ENCODE data around the gene SARM1. TPM values are rescaled to one million over a fixed set of nuclear protein-coding genes. Genes with fewer than 3 reads are reported as not detected.

SARM1 gene
- total RNA-seq, 6 donors from 2014 or later: 10.3 to 33.5 (median 13.9) TPM

- TF ChIP-seq CTCF (IDR thresholded peaks at IDR 0.05) (no peak), POLR2A (IDR thresholded peaks at IDR 0.05) (peak in 1 of 4 donors; percentile 9), EP300 (IDR thresholded peaks at IDR 0.05) (no peak), POLR2AphosphoS5 (IDR thresholded peaks at IDR 0.05) (no peak)
- H3K4me1 ChIP-seq: peaks cover 0 to 3% (median 0%) of the 10 kb centered on the region in 4 donors
- no peak for DNase-seq
- H3K4me3 ChIP-seq: no peak overlapping the region
- WGBS, 2 donors: 64 to 71% methylated on average over 5 to 7 of the region's 7 CpGs
- H3K27me3 ChIP-seq: no peaks in the 10 kb centered on the region
- no peaks in the 10 kb centered on the region for H3K9me3 ChIP-seq
- H3K36me3 ChIP-seq: peaks cover under 1 to 67% (median 14%) of the 10 kb centered on the region in 4 donors
- peak overlapping the region in 1 of 4 donors; percentile 16 for H3K27ac ChIP-seq
- ATAC-seq (ENCODE audit: low FRiP score in 2 of 2): no peak
Observed at GRCh38 chr17:28397687-28398279, 26.3 kb downstream of the SARM1 start.

GRCh38 chr17:28398280-28398981 lies 26.9 kb downstream of the SARM1 start:
- ATAC-seq (ENCODE audit: low FRiP score in 2 of 2) (peak in 1 of 2 donors; percentile 6), DNase-seq (no peak)
- TF ChIP-seq EP300 (IDR thresholded peaks at IDR 0.05) (no peak), POLR2AphosphoS5 (IDR thresholded peaks at IDR 0.05) (no peak), CTCF (IDR thresholded peaks at IDR 0.05) (no peak), POLR2A (IDR thresholded peaks at IDR 0.05) (no peak)
- Histone ChIP-seq H3K27ac (peak overlapping the region in 1 of 4 donors; percentile 16), H3K27me3 (no peaks in the 10 kb centered on the region), H3K4me1 (peaks cover 0 to 3% (median 0%) of the 10 kb centered on the region in 4 donors), H3K36me3 (peaks cover 0 to 60% (median 12%) of the 10 kb centered on the region in 4 donors), H3K9me3 (no peaks in the 10 kb centered on the region), H3K4me3 (no peak overlapping the region)
- 75 to 80% methylated on average over 5 to 6 of the region's 6 CpGs for WGBS, 2 donors

- H3K4me3 ChIP-seq: no peak overlapping the region
- H3K27me3 ChIP-seq: no peaks in the 10 kb centered on the region
- TF ChIP-seq EP300 (IDR thresholded peaks at IDR 0.05) (no peak), POLR2A (IDR thresholded peaks at IDR 0.05) (no peak), CTCF (IDR thresholded peaks at IDR 0.05) (no peak), POLR2AphosphoS5 (IDR thresholded peaks at IDR 0.05) (no peak)
- peaks cover 0 to 50% (median 12%) of the 10 kb centered on the region in 4 donors for H3K36me3 ChIP-seq
- peaks cover 0 to 10% (median 7%) of the 10 kb centered on the region in 4 donors for H3K4me1 ChIP-seq
- ATAC-seq (ENCODE audit: low FRiP score in 2 of 2) (no peak), DNase-seq (no peak)
- 89 to 94% methylated on average over 4 of the region's 4 CpGs for WGBS, 2 donors
- H3K9me3 ChIP-seq: no peaks in the 10 kb centered on the region
- H3K27ac ChIP-seq: no peak overlapping the region
Observed at GRCh38 chr17:28399808-28400207, 28.3 kb downstream of the SARM1 start.

GRCh38 chr17:28402224-28402630 lies 30.7 kb downstream of the SARM1 start:
- DNase-seq (no peak), ATAC-seq (ENCODE audit: low FRiP score in 2 of 2) (no peak)
- Histone ChIP-seq H3K36me3 (peaks cover 0 to 29% (median 5%) of the 10 kb centered on the region in 4 donors), H3K27ac (no peak overlapping the region), H3K4me3 (no peak overlapping the region), H3K9me3 (no peaks in the 10 kb centered on the region), H3K4me1 (peaks cover 13 to 32% (median 19%) of the 10 kb centered on the region in 4 donors), H3K27me3 (no peaks in the 10 kb centered on the region)
- TF ChIP-seq EP300 (IDR thresholded peaks at IDR 0.05): no peak
- no peak for TF ChIP-seq CTCF (IDR thresholded peaks at IDR 0.05)
- WGBS, 2 donors: 26 to 37% methylated on average over 3 of the region's 3 CpGs
